Measurements from ENCODE around the gene IL12RB1. TPM values are rescaled to one million over a fixed set of nuclear protein-coding genes. Genes with fewer than 3 reads are reported as not detected.

The IL12RB1 gene
- total RNA-seq, 1 experiment from 2014 or later: not detected

GRCh38 chr19:18059297-18059696, 27.4 kb downstream of the IL12RB1 start:
- H3K4me1 Mint-ChIP-seq (ENCODE audit: insufficient read depth, unreplicated experiment): no peaks in the 10 kb centered on the region
- ChIA-PET POLR2A (interaction anchor here (0.7 to 0.8 kb wide), 2 partner anchors 18 to 52 kb away, joined by 3 to 4 read pairs; partner anchors contain the start of gene ARRDC2), CTCF (interaction anchor here (0.6 to 7.6 kb wide), 18 partner anchors 9 to 210 kb away, joined by 3 to 103 read pairs (median 3); partner anchors contain the start of gene ARRDC2)
- no peaks in the 10 kb centered on the region for H3K9me3 Mint-ChIP-seq (ENCODE audit: unreplicated experiment)
- no peak for TF ChIP-seq CTCF (IDR thresholded peaks at IDR 0.05; ENCODE audit: unreplicated experiment)
- H3K27ac Mint-ChIP-seq (ENCODE audit: low read depth, unreplicated experiment): no peak overlapping the region
- no peak overlapping the region for H3K4me3 Mint-ChIP-seq (ENCODE audit: unreplicated experiment)
- DNase-seq (ENCODE audit: unreplicated experiment): no peak
- no peaks in the 10 kb centered on the region for H3K27me3 Mint-ChIP-seq (ENCODE audit: insufficient read depth, unreplicated experiment)
- no peaks in the 10 kb centered on the region for H3K36me3 Mint-ChIP-seq (ENCODE audit: insufficient read depth, unreplicated experiment)
- intact Hi-C loops (cut with micrococcal nuclease): loop anchor here (2.0 kb wide), 1 partner anchor 120 kb away; no protein-coding TSS in a partner anchor
- no TSS peak for BruUV-seq (replicated peaks)

DNA sequence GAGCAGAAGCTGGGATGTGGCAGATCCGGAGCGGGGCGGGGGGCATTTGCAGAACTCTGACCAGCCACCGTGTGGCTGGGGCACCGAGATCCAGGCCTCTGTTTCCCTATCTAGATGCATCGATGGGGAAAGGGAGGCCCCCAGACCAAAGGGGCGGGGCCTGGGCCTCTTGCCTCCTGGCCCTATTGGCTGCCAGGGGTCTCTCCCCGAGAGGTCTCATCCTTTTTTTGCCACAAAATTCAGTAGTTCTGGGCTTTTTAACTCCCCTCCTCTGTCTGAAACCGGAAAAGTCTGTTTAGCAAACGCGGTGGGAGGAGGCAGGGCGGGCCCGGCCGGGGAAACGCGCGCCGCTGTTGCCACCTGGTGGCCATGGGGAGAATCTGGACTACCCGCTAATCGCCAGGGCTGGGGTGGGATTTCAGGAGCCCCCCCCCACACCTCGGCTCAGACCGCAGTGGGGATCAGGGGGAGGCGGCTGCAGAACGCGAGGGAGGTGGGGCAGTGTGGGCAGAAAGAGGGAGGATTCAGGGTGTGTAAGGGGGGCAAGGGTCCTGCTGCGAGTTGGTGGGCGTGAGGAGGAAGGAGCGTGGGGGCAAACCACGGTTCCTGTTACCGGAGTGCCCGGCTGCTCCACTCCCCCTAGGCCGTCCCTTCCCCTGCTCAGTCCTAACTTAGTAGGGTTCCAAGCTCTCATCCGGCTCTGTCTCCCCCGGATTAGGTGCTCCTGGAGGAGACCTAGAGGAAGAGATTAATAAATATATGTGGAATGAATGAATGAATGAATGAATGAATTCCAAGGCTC, 28.3 kb downstream of the IL12RB1 start:
- peak; percentile 88 for TF ChIP-seq CTCF (IDR thresholded peaks at IDR 0.05; ENCODE audit: unreplicated experiment)
- CTCF ChIA-PET: interaction anchor here (0.6 to 7.6 kb wide), 27 partner anchors 9 to 535 kb away, joined by 3 to 103 read pairs (median 3); partner anchors contain the start of gene ARRDC2
- no TSS peak for BruUV-seq (replicated peaks)
- Mint-ChIP-seq H3K4me3 (ENCODE audit: unreplicated experiment) (no peak overlapping the region), H3K36me3 (ENCODE audit: insufficient read depth, unreplicated experiment) (no peaks in the 10 kb centered on the region), H3K27ac (ENCODE audit: low read depth, unreplicated experiment) (peak overlapping the region; percentile 57), H3K27me3 (ENCODE audit: insufficient read depth, unreplicated experiment) (no peaks in the 10 kb centered on the region), H3K4me1 (ENCODE audit: insufficient read depth, unreplicated experiment) (peaks cover 5% of the 10 kb centered on the region), H3K9me3 (ENCODE audit: unreplicated experiment) (no peaks in the 10 kb centered on the region)
- DNase-seq (ENCODE audit: unreplicated experiment): peak; percentile 80
- POLR2A ChIA-PET: interaction anchor here (0.7 kb wide), 1 partner anchor 51 kb away, joined by 4 read pairs; the partner anchor contains the start of gene ARRDC2
- intact Hi-C loops (cut with micrococcal nuclease): loop anchor here (1.0 to 2.0 kb wide), 2 partner anchors 51 to 120 kb away; no protein-coding TSS in a partner anchor

GRCh38 chr19:18057557-18057956, 29.2 kb downstream of the IL12RB1 start:
- ChIA-PET POLR2A (interaction anchor here (0.7 to 1.3 kb wide), 2 partner anchors 35 to 724 kb away, joined by 3 read pairs; no protein-coding TSS in a partner anchor), CTCF (interaction anchor here (0.6 to 7.6 kb wide), 18 partner anchors 8 to 535 kb away, joined by 3 to 103 read pairs (median 4); partner anchors contain the start of gene ARRDC2)
- no TSS peak for BruUV-seq (replicated peaks)
- Mint-ChIP-seq H3K27me3 (ENCODE audit: insufficient read depth, unreplicated experiment) (no peaks in the 10 kb centered on the region), H3K36me3 (ENCODE audit: insufficient read depth, unreplicated experiment) (no peaks in the 10 kb centered on the region), H3K27ac (ENCODE audit: low read depth, unreplicated experiment) (peak overlapping the region; percentile 57), H3K9me3 (ENCODE audit: unreplicated experiment) (no peaks in the 10 kb centered on the region), H3K4me1 (ENCODE audit: insufficient read depth, unreplicated experiment) (peaks cover 5% of the 10 kb centered on the region), H3K4me3 (ENCODE audit: unreplicated experiment) (no peak overlapping the region)
- no peak for TF ChIP-seq CTCF (IDR thresholded peaks at IDR 0.05; ENCODE audit: unreplicated experiment)
- intact Hi-C loops (cut with micrococcal nuclease): no loop called here
- DNase-seq (ENCODE audit: unreplicated experiment): no peak

GRCh38 chr19:18055967-18056366, 30.8 kb downstream of the IL12RB1 start:
- no peak for DNase-seq (ENCODE audit: unreplicated experiment)
- no peaks in the 10 kb centered on the region for H3K27me3 Mint-ChIP-seq (ENCODE audit: insufficient read depth, unreplicated experiment)
- CTCF ChIA-PET: interaction anchor here (0.6 to 7.6 kb wide), 5 partner anchors 48 to 1496 kb away, joined by 3 to 103 read pairs (median 5); partner anchors contain the start of gene ARRDC2
- POLR2A ChIA-PET: no interaction called here
- no TSS peak for BruUV-seq (replicated peaks)
- H3K9me3 Mint-ChIP-seq (ENCODE audit: unreplicated experiment): no peaks in the 10 kb centered on the region
- H3K36me3 Mint-ChIP-seq (ENCODE audit: insufficient read depth, unreplicated experiment): no peaks in the 10 kb centered on the region
- no peak overlapping the region for H3K27ac Mint-ChIP-seq (ENCODE audit: low read depth, unreplicated experiment)
- TF ChIP-seq CTCF (IDR thresholded peaks at IDR 0.05; ENCODE audit: unreplicated experiment): no peak
- H3K4me3 Mint-ChIP-seq (ENCODE audit: unreplicated experiment): no peak overlapping the region
- intact Hi-C loops (cut with micrococcal nuclease): no loop called here
- peaks cover 6% of the 10 kb centered on the region for H3K4me1 Mint-ChIP-seq (ENCODE audit: insufficient read depth, unreplicated experiment)
